ENCODE results near the gene MSANTD3. TPM values are rescaled to one million over a fixed set of nuclear protein-coding genes. Genes with fewer than 3 reads are reported as not detected.

MSANTD3 gene
- total RNA-seq, 1 donor: 14.0 TPM

- no peak overlapping the region for H3K4me3 ChIP-seq (ENCODE audit: low read length)
- no peaks in the 10 kb centered on the region for H3K4me1 ChIP-seq (ENCODE audit: insufficient read depth, low read length)
- H3K27me3 ChIP-seq (ENCODE audit: insufficient read depth, low read length): no peaks in the 10 kb centered on the region
- no peaks in the 10 kb centered on the region for H3K9me3 ChIP-seq (ENCODE audit: low read depth, low read length)
These were observed 72.9 kb downstream of the MSANTD3 start for GRCh38 chr9:100499866-100500265.

Other genes starting within 250 kb of the MSANTD3 start
- gene TEX10, start 74.2 kb upstream of the MSANTD3 start, total RNA-seq: 18.9 TPM
- gene TMEFF1, start 46.0 kb downstream of the MSANTD3 start, total RNA-seq: not detected
- gene CAVIN4, start 150.9 kb downstream of the MSANTD3 start, total RNA-seq: not detected